ENCODE results near the gene ASB16. TPM values are rescaled to one million over a fixed set of nuclear protein-coding genes. Genes with fewer than 3 reads are reported as not detected.
A peak's percentile ranks its signal among the peaks of the same experiment; 100 is the strongest.

ASB16 gene
- total RNA-seq, 1 donor from 2014 or later, result not detected

- DNase-seq (ENCODE audit: low read depth in 2 of 2), result peak in 1 of 2 donors; percentile 75
Measured at GRCh38 chr17:44222112-44222869, 51.8 kb downstream of the ASB16 start.

GRCh38 chr17:44223541-44224071 is 53.1 kb downstream of the ASB16 start:
- peak in 1 of 2 donors; percentile 88 for DNase-seq (ENCODE audit: low read depth in 2 of 2)

Other genes with a start within 250 kb of the ASB16 start
- not detected in 2 replicates for gene PPY, start 228.2 kb upstream of the ASB16 start, total RNA-seq
- gene PYY, start 216.8 kb upstream of the ASB16 start, total RNA-seq, result not detected in 2 replicates
- 2.0 and 4.9 TPM in 2 replicates for gene NAGS, start 166.1 kb upstream of the ASB16 start, total RNA-seq
- gene TMEM101, start 155.7 kb upstream of the ASB16 start, total RNA-seq, result 82.8 and 89.0 TPM in 2 replicates
- gene LSM12, start 104.0 kb upstream of the ASB16 start, total RNA-seq, result 22.5 and 25.3 TPM in 2 replicates
- gene G6PC3, start 100.0 kb upstream of the ASB16 start, total RNA-seq, result 23.6 and 33.0 TPM in 2 replicates
- gene HDAC5, start 47.1 kb upstream of the ASB16 start, total RNA-seq, result 36.4 and 40.4 TPM in 2 replicates
- 1.3 and 1.6 TPM in 2 replicates for gene HROB, start 28.8 kb upstream of the ASB16 start, total RNA-seq
- gene TMUB2, start 16.3 kb downstream of the ASB16 start, total RNA-seq, result 25.5 and 36.3 TPM in 2 replicates
- gene ATXN7L3, start 29.2 kb downstream of the ASB16 start, total RNA-seq, result 28.9 and 39.7 TPM in 2 replicates
- gene UBTF, start 49.0 kb downstream of the ASB16 start, total RNA-seq, result 37.5 and 44.4 TPM in 2 replicates
- gene SLC4A1, start 97.4 kb downstream of the ASB16 start, total RNA-seq, result not detected in 2 replicates
- 0.13 and 0.25 TPM in 2 replicates for gene RUNDC3A, start 137.9 kb downstream of the ASB16 start, total RNA-seq
- 54.0 and 98.0 TPM in 2 replicates for gene SLC25A39, start 154.1 kb downstream of the ASB16 start, total RNA-seq
- 341 and 1,059 TPM in 2 replicates for gene GRN, start 174.6 kb downstream of the ASB16 start, total RNA-seq
- 3.9 and 6.6 TPM in 2 replicates for gene FAM171A2, start 193.1 kb downstream of the ASB16 start, total RNA-seq
- gene ITGA2B, start 218.9 kb downstream of the ASB16 start, total RNA-seq, result 0.13 and 0.51 TPM in 2 replicates